Myometrial cell (primary cell): Measurements from ENCODE around the gene TRIM61. TPM values are rescaled to one million over a fixed set of nuclear protein-coding genes. Genes with fewer than 3 reads are reported as not detected.

Source experiments
- total RNA-seq: library from RNA; depleted of rRNA; stranded (reverse); fragments of >200 nt; gene quantifications from 2 replicates; pipeline ENCODE4 v1.2.3, GENCODE V29; 2015

The TRIM61 gene
- total RNA-seq, result 0.58 and 1.4 TPM in 2 replicates

DNA sequence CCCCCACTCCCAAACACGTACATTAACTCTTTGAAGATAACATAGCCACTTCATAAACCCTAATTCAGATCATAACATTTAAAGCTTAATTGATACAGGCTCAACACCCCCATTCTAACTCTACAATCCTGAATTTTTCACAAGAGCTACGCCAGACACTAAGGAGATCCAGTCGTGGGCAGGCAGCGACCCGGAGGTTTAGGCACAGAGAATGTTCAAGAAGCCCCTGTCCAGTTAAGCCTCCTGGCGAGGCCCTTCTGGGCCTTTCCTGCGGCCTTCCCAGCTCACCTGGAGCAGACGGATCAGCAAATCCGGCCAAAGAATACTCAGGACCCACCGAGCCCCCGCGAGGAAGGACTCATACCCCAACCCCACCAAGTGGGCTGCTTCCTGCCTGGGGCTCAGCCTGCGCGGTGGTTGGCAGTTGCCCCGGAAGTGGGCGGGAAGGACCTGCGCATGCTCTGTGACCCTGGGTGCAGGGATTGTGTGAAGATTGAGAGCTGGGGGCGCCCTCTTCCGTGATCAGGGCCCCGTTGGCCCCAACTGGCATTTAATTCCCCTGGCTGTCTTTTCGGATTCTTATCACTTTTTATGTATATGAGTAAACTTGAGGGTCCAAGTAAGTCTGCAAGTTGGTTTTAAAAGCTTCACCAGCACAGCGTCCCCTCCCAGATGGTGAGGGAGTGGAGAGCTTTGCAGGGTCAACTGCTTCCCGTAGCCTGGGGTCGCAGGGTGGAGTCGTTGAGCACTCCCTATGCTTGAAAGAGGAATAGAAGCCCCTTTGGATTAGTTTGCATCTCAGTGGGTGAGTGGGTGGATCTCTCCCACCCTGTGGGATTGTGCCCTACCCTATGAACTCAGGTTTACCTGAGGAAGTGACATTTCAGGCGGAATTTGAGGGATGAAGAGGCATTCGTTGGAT lies at the start of gene TRIM61:
Gene TRIM61, minus strand, starts transcription at position 415 of the 922 bp plus-strand sequence. CDS start 7,655 bp downstream, outside the sequence.

Other genes with a start within 250 kb of the TRIM61 start
- not detected in 2 replicates for gene SMIM31, start 223.5 kb downstream of the TRIM61 start, total RNA-seq
- gene APELA, start 100.5 kb downstream of the TRIM61 start, total RNA-seq, result not detected in 2 replicates
- not detected in 2 replicates for gene TRIM60, start 54.3 kb upstream of the TRIM61 start, total RNA-seq
- not detected in 2 replicates for gene TRIM75, start 76.2 kb upstream of the TRIM61 start, total RNA-seq
- gene TMEM192, start 135.2 kb upstream of the TRIM61 start, total RNA-seq, result 9.9 and 11.0 TPM in 2 replicates
- gene KLHL2, start 229.9 kb upstream of the TRIM61 start, total RNA-seq, result 6.9 and 7.3 TPM in 2 replicates